ENCODE data around the gene TP53TG3D. TPM values are rescaled to one million over a fixed set of nuclear protein-coding genes. Genes with fewer than 3 reads are reported as not detected.
"Not testable (repeated sequence)": the region's sequence is repeated elsewhere in the genome, so short reads cannot be mapped to it uniquely, and the experiment has no call there.

Gene TP53TG3D, protein sequence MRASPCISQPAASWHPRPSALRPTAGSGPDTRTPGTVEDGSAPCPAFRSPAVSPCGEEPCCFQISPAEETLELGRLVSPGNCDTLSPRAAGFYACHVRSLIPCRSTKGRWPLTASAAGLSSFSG
- polyA plus RNA-seq (2013, experiment 1 of 2; ENCODE audit: insufficient read length) = 0.46 TPM
- 0.47 TPM for polyA plus RNA-seq (2013, experiment 2 of 2; ENCODE audit: insufficient read length)

DNA sequence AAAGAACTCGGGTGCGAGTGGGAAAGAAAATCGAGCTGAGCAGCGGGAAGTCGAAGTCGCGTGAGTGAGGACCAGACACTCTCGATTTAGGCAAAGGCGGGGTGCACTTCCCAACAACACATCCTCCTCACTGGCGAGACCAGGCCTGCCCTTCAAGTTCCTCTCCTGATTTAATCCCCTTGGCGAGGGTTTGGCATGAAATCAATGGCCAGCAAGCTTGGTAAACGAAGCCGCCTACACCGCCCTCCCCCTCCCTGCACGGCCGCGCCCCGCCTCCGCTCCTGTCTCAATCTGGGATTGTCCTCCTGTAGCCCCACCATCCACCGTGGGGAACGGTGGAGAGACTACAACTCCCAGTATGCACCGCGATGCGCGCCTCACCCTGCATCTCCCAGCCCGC lies at the start of gene TP53TG3D:
TSS of gene TP53TG3D (plus strand) at position 301 of the 400 bp plus-strand sequence. CDS start at position 369, 68 bp downstream.
- not testable (repeated sequence) for DNase-seq

DNA sequence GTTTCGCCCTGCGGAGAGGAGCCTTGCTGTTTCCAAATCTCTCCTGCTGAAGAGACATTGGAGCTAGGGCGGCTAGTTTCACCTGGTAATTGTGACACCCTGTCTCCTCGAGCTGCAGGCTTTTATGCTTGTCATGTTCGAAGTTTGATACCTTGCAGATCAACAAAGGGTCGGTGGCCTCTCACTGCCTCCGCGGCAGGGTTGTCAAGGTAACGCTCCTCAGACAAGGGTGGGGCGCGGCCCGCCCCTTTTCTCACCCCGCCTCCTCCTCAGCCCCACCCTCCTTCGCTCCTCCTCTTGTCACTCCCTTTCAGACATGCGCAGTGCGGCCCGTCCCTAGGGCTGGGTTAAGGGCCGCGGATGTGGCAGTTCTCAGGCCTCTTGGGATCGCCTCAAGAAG lies 421 bp downstream of the TP53TG3D start:
- DNase-seq = not testable (repeated sequence)

DNA sequence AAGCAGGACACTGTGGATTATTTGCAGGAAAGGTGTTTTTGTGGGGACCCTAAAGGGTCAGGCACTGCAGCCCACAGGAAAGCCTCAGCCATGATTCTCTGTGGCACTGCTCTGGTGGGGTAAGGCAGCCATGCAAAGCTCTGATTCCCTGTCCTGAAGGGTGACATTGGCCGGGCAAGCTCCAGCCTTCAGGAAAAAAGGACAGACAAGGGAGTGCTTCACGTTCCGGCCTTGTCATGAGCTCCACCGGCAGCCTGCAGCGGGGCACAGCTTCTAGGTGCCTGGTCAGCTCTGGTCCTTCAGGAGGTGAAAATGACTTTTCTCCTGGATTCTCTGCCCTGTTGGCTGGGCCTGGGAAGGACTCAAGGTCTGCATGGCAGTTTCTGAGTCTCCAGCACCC lies 8.4 kb downstream of the TP53TG3D start:
- not testable (repeated sequence) for DNase-seq

DNA sequence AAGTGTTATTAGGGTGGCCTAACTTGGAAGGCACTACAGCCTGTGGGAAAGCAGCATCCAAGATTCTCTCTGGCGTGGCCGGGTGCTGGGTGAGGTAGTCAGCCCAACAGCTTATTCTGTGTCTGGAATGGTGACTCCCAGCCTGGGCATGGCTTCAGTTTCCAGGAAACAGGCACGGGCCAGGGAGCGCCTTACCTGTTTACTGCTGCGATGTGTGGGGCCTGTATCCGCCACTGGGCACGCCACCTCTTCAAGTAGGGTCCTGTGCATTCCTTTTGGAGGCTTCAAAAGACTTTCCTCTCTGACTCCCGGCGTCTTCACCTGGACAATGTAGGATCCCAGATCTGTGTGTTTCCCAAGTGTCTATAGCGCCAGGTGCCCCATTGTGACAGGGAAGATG lies 10.5 kb downstream of the TP53TG3D start:
- DNase-seq = not testable (repeated sequence)

DNA sequence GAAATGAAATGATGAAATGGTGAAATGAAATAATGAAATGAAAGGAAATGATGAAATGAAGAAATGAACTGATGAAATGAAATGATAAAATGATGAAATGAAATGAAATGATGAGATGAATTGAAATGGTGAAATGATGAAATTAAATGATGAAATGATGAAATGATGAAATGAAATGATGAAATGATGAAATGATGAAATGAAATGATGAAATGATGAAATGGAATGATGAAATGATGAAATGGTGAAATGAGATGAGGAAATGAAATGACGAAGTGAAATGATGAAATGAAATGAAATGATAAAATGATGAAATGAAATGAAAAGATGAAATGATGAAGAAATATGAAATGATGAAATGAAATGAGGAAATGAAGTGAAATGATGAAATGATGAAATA lies 28.8 kb downstream of the TP53TG3D start:
- DNase-seq = not testable (repeated sequence)

DNA sequence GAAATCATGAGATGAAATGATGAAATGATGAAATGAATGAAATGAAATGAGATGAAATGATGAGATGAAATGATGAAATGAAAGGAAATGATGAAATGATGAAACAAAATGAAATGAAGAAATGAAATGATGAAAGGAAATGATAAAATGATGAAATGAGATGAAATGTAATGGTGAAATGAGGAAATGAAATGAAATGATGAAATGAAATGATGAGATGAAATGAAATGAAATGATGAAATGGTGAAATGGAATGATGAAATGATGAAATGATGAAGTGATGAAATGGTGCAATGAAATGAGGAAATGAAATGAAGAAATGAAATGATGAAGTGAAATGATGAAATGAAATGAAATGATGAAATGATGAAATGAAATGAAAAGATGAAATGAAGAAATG lies 29.9 kb downstream of the TP53TG3D start:
- not testable (repeated sequence) for DNase-seq

DNA sequence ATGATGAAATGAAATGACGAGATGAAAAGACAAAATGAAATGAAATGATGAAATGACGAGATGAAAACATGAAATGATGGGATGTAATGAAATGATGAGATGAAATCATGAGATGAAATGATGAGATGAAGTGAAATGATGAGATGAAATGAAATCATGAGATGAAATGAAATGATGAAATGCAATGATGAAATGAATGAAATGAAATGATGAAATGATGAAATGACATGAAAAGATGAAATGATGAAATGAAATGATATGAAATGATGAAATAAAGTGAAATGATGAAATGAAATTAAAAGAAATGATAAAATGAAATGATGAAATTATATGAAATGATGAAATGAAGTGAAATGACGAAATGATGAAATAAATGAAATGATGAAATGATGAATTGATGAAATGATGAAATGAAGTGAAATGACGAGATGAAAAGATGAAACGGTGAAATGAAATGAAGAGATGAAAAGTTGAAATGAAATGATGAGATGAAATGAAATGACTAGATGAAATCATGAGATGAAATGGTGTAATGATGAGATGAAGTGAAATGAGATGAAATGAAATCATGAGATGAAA lies 30.9 kb downstream of the TP53TG3D start:
- not testable (repeated sequence) for DNase-seq

DNA sequence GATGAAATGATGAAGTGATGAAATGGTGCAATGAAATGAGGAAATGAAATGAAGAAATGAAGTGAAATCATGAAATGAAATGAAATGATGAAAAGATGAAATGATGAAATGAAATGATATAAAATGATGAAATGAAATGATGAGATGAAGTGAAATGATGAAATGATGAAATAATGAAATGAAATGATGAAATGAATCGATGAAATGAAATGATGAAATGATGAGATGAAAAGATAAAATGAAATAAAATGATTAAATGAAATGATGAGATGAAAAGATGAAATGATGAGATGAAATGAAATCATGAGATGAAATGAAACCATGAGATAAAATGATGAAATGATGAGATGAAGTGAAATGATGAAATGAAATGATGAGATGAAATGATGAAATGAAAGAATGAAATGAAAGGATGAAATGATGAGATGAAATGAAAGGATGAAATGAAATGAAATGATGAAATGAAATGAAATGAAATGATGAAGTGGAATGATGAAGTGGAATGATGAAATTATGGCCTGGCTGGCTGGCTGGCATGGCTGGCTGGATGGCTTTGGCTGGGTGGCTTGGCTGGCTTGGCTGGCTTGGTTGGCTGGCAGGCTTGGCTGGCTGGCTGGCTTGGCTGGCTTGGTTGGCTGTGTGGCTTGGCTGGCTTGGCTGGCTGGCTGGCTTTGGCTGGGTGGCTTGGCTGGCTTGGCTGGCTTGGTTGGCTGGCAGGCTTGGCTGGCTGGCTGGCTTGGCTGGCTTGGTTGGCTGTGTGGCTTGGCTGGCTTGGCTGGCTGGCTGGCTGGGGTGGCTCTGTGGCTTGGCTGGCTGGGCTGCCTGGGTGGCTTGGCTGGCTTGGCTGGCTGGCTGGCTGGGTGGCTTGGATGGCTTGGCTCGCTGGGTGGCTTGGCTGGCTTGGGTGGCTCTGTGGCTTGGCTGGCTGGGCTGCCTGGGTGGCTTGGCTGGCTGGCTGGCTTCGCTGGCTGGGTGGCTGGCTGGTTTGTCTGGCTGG lies 32.0 kb downstream of the TP53TG3D start:
- not testable (repeated sequence) for DNase-seq

DNA sequence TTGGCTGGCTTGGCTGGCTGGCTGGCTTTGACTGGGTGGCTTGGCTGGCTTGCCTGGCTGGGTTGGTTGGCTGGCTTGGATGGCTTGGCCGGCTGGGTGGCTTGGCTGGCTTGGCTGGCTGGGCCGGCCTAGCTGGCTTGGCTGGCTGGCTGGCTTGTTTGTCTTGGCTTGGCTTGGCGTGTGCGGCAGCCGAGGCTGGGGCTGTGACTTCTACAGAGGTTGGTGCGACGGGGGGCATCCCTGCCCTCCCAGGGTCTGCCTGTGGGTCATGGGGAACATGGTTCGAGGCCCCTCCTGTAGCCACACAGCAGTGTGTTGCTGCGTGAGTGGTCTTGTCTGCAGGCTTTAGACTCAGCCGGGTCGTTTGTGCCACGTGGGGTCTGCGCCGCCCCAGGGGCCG lies 33.1 kb downstream of the TP53TG3D start:
- not testable (repeated sequence) for DNase-seq

DNA sequence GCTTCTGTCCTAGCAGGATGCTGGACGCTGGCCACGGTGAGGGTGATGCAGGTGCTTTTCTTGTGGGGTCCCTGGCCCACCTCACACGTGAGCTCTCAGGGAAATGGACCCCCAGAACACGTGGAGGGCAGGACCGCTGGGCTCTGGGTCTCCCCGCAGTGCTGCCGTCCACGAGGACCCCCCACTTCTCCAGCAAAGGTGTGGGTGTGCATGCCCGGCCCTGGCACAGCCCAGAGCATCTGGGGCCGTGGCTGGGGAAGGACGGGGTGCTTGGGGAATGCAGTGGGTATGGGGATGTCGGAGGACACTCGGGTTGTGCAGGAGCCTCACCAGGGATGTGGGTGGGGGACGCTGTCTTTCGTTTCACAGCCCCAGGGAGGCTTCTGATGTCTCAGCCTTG lies 34.7 kb downstream of the TP53TG3D start:
- DNase-seq = not testable (repeated sequence)

DNA sequence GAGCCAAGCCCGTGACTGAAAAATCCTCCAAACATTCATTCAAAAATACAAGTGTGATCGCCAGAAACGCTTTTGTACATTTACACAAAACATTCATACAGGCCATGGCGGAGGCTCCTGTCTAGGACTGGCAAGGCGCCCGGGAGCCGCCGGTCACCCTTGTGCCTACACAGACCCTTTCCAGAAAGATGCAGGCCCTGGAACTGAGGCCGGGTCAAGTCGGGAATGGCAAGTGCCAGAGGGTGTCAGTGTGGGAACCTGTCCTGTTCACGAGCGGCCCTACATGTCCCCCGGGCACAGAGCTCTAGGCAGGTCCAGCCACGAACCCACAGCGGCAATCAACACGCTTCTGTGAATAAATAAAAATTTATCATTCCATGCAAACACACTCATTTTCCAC lies 36.1 kb downstream of the TP53TG3D start:
- DNase-seq = not testable (repeated sequence)

DNA sequence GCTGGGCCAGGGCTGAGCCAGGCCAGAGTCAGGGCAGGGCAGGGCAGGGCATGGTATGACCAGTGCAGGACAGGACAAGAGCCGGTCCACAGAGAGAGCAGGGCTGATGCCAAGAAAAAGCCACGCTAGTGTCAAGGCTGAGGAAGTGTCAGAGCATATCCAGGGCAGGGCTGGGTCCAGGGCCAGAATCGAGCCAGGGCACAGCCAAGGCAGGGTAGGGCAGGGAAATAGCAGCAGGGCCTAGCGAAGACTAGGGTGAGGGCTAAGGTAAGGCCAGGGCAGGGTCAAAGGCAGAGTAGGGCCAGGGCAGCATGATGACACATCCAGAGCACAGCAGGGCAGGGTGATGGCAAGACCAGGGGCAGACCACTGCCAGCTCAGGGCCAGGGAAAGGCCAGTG lies 49.7 kb downstream of the TP53TG3D start:
- DNase-seq = not testable (repeated sequence)

Measured in fibroblast of skin of abdomen (primary cell).